DND-41 (cell line): Measurements from ENCODE around the gene HIP1.
"Not testable (repeated sequence)": the region's sequence is repeated elsewhere in the genome, so short reads cannot be mapped to it uniquely, and the experiment has no call there.

Source experiments
- ATAC-seq: fragments of 200-7000 bp; cut with Tn5 transposase; 3 replicates; pipeline ENCODE4 v1.9.1; 2021; ENCODE audit warnings: low read depth; ENCODE audit not compliant: insufficient read depth
- DNase-seq: peaks from one replicate; pipeline ENCODE4 v3.0.0-alpha.2; 2020
- H2AFZ ChIP-seq: 2 replicates; pipeline ENCODE4 v1.6.0; 2012; ENCODE audit warnings: low read depth, low read length
- H3K27ac ChIP-seq: 2 replicates; pipeline ENCODE4 v1.5.1; 2012; ENCODE audit warnings: low read length, inconsistent platforms
- H3K27me3 ChIP-seq: fragments of 200-600 bp; sonication (generic); 2 replicates; pipeline ENCODE4 v1.6.0; 2012; ENCODE audit warnings: low read length, mild to moderate bottlenecking, inconsistent platforms; ENCODE audit not compliant: insufficient read depth, poor library complexity
- H3K36me3 ChIP-seq: 2 replicates; pipeline ENCODE4 v1.5.1; 2012; ENCODE audit warnings: low read length, inconsistent platforms; ENCODE audit not compliant: insufficient read depth
- H3K4me1 ChIP-seq: 2 replicates; pipeline ENCODE4 v1.5.1; 2012; ENCODE audit warnings: mild to moderate bottlenecking, low read length; ENCODE audit not compliant: insufficient read depth
- H3K4me2 ChIP-seq: 2 replicates; pipeline ENCODE4 v1.6.0; 2012; ENCODE audit warnings: mild to moderate bottlenecking, moderate library complexity, low read length, inconsistent platforms; ENCODE audit not compliant: insufficient read depth
- H3K4me3 ChIP-seq, 2 experiments: fragments of 200-600 bp in 1 of 2; shearing (Covaris generic) in 1 of 2; 2 replicates each; pipeline ENCODE4 v1.5.1; 2012 to 2016; ENCODE audit warnings: inconsistent platforms in 2 of 2, low read length in 2 of 2, mild to moderate bottlenecking in 2 of 2, low read depth in 1 of 2, moderate library complexity in 1 of 2
- H3K79me2 ChIP-seq: 2 replicates; pipeline ENCODE4 v1.6.0; 2012; ENCODE audit warnings: low read length, inconsistent platforms; ENCODE audit not compliant: insufficient read depth
- H3K9ac ChIP-seq: 2 replicates; pipeline ENCODE4 v1.6.0; 2012; ENCODE audit warnings: low read depth, mild to moderate bottlenecking, inconsistent platforms, low read length, moderate library complexity
- H3K9me3 ChIP-seq: 2 replicates; pipeline ENCODE4 v1.5.1; 2012; ENCODE audit warnings: low read length, moderate library complexity, mild to moderate bottlenecking, inconsistent platforms; ENCODE audit not compliant: insufficient read depth, severe bottlenecking
- H4K20me1 ChIP-seq: 2 replicates; pipeline ENCODE4 v1.6.0; 2012; ENCODE audit warnings: low read length; ENCODE audit not compliant: insufficient read depth
- EZH2 ChIP-seq: IDR thresholded peaks from 3 replicates; pipeline ENCODE4 v1.6.1; 2012; ENCODE audit warnings: borderline replicate concordance, low read depth, mild to moderate bottlenecking, moderate library complexity, low read length, inconsistent platforms; ENCODE audit not compliant: severe bottlenecking
- TF ChIP-seq, protein P1 (sequence below): IDR thresholded peaks from 2 replicates; pipeline ENCODE4 v1.5.1; 2012; ENCODE audit warnings: borderline replicate concordance, low read length, moderate library complexity, mild to moderate bottlenecking; ENCODE audit not compliant: poor library complexity, severe bottlenecking; ENCODE audit errors: extremely low read depth

HIP1 gene

DNA sequence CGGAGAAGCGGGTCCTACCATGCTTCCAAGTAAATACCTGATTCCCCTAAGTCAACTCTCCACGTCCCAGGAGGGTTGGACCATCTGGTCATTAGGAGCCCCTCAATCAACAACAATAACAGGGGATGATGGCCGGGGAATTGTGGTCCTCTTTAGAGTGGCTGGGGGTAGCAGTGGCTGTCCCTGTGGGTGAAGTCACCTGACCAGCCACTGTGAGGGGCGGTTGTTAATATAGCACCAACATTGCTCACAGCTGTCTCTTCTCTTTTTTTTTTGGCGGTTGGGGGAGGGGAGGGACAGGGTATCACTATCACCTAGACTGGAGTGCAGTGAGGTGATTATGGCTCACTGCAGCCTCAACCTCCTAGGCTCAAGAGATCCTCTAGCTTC is 178.8 kb downstream of the HIP1 start:
- no peaks in the 10 kb centered on the region for H4K20me1 ChIP-seq
- H3K27ac ChIP-seq, result no peak overlapping the region
- no peaks in the 10 kb centered on the region for H3K36me3 ChIP-seq
- H3K9ac ChIP-seq, result no peak overlapping the region
- TF ChIP-seq EZH2, result no peak
- TF ChIP-seq, protein P1, sequence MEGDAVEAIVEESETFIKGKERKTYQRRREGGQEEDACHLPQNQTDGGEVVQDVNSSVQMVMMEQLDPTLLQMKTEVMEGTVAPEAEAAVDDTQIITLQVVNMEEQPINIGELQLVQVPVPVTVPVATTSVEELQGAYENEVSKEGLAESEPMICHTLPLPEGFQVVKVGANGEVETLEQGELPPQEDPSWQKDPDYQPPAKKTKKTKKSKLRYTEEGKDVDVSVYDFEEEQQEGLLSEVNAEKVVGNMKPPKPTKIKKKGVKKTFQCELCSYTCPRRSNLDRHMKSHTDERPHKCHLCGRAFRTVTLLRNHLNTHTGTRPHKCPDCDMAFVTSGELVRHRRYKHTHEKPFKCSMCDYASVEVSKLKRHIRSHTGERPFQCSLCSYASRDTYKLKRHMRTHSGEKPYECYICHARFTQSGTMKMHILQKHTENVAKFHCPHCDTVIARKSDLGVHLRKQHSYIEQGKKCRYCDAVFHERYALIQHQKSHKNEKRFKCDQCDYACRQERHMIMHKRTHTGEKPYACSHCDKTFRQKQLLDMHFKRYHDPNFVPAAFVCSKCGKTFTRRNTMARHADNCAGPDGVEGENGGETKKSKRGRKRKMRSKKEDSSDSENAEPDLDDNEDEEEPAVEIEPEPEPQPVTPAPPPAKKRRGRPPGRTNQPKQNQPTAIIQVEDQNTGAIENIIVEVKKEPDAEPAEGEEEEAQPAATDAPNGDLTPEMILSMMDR, result no peak
- H3K9me3 ChIP-seq, result peaks cover 14% of the 10 kb centered on the region
- H2AFZ ChIP-seq, result no peak overlapping the region
- H3K4me2 ChIP-seq, result no peak overlapping the region
- H3K4me1 ChIP-seq, result no peaks in the 10 kb centered on the region
- no peaks in the 10 kb centered on the region for H3K27me3 ChIP-seq
- DNase-seq (no peak), ATAC-seq (no peak)
- no peaks in the 10 kb centered on the region for H3K79me2 ChIP-seq
- H3K4me3 ChIP-seq, result no peak overlapping the region

DNA sequence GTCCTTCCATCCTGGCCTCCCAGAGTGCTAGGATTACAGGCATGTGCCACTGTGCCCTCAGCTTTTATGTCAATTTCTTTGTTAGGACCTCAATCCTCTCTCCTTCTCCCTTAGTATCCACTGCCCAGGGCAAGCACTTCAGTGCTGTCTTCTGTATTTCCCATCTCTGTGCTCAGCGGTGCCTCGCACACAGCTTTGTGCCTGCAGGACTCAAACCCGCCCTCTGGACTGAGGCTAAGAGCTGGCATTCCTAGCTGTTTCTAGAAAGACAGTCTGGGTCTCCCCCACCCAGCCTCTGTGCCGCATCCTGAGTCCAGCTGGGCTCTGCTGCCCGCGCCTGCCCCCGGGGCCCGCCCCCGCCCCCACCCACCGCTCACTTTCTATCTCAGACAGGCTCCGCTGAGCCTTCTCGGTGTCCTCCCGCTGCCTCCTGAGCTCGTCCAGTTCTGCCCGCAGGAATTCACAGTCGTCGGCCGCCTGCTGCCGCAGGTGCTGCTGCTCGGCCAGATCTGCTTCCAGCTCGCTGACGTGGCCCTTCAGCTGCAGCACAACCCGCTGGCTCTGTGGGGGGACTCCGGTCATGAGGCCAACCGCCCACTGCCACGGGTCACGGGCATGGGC is 179.3 kb downstream of the HIP1 start:
- DNase-seq (no peak), ATAC-seq (no peak)
- Histone ChIP-seq H3K27ac (no peak overlapping the region), H3K4me3 (no peak overlapping the region), H3K9me3 (peaks cover 14% of the 10 kb centered on the region), H4K20me1 (no peaks in the 10 kb centered on the region), H3K79me2 (no peaks in the 10 kb centered on the region), H3K4me2 (no peak overlapping the region), H3K36me3 (no peaks in the 10 kb centered on the region), H3K9ac (no peak overlapping the region), H3K27me3 (no peaks in the 10 kb centered on the region), H3K4me1 (no peaks in the 10 kb centered on the region), H2AFZ (no peak overlapping the region)
- no peak for TF ChIP-seq EZH2
- TF ChIP-seq, protein P1, result no peak

GRCh38 chr7:75556835-75557234 is 181.9 kb downstream of the HIP1 start:
- not testable (repeated sequence) for H3K27me3 ChIP-seq, H3K4me1 ChIP-seq, DNase-seq, H4K20me1 ChIP-seq, H3K36me3 ChIP-seq, H3K9me3 ChIP-seq, H3K79me2 ChIP-seq, H2AFZ ChIP-seq, H3K4me2 ChIP-seq, ATAC-seq, H3K9ac ChIP-seq, H3K4me3 ChIP-seq, H3K27ac ChIP-seq

GRCh38 chr7:75555736-75556135 is 183.0 kb downstream of the HIP1 start:
- TF ChIP-seq EZH2, result no peak
- TF ChIP-seq, protein P1, result no peak
- Histone ChIP-seq H3K4me1 (no peaks in the 10 kb centered on the region), H3K4me2 (no peak overlapping the region), H3K27me3 (no peaks in the 10 kb centered on the region), H3K9me3 (no peaks in the 10 kb centered on the region), H3K36me3 (no peaks in the 10 kb centered on the region), H3K27ac (no peak overlapping the region), H4K20me1 (no peaks in the 10 kb centered on the region), H3K79me2 (no peaks in the 10 kb centered on the region), H3K9ac (no peak overlapping the region), H3K4me3 (no peak overlapping the region), H2AFZ (no peak overlapping the region)
- DNase-seq (no peak), ATAC-seq (no peak)
